ES-I3 (cell line): ENCODE measurements around the gene VAV3.
"Not testable (repeated sequence)": the region's sequence is repeated elsewhere in the genome, so short reads cannot be mapped to it uniquely, and the experiment has no call there.

ENCODE experiments used
- H3K36me3 ChIP-seq: 2 replicates; pipeline ENCODE4 v1.6.1; 2013; ENCODE audit warnings: mild to moderate bottlenecking, low read length, control low read depth, moderate library complexity; ENCODE audit not compliant: insufficient read depth
- H3K4me1 ChIP-seq: 2 replicates; pipeline ENCODE4 v1.6.1; 2013; ENCODE audit warnings: mild to moderate bottlenecking, control low read depth, low read length; ENCODE audit not compliant: insufficient read depth
- H3K9ac ChIP-seq: 2 replicates; pipeline ENCODE4 v1.6.1; 2013; ENCODE audit warnings: low read depth, mild to moderate bottlenecking, low read length, moderate library complexity
- H3K9me3 ChIP-seq: 2 replicates; pipeline ENCODE4 v1.6.1; 2013; ENCODE audit warnings: mild to moderate bottlenecking, low read length, moderate library complexity; ENCODE audit not compliant: control insufficient read depth, insufficient read depth

The VAV3 gene

GRCh38 chr1:107897438-107898345, 67.3 kb downstream of the VAV3 start:
- Histone ChIP-seq H3K4me1 (no peaks in the 10 kb centered on the region), H3K9ac (no peak overlapping the region), H3K36me3 (no peaks in the 10 kb centered on the region), H3K9me3 (0 out of 2 replicates have a peak, but pooled peaks cover 3% of the 10 kb centered on the region)

GRCh38 chr1:107896936-107897335, 68.0 kb downstream of the VAV3 start:
- Histone ChIP-seq H3K9me3 (0 out of 2 replicates have a peak, but pooled peaks cover 3% of the 10 kb centered on the region), H3K36me3 (no peaks in the 10 kb centered on the region), H3K9ac (no peak overlapping the region), H3K4me1 (no peaks in the 10 kb centered on the region)

GRCh38 chr1:107896401-107896800, 68.6 kb downstream of the VAV3 start:
- Histone ChIP-seq H3K9ac (no peak overlapping the region), H3K4me1 (no peaks in the 10 kb centered on the region), H3K9me3 (0 out of 2 replicates have a peak, but pooled peaks cover 3% of the 10 kb centered on the region), H3K36me3 (no peaks in the 10 kb centered on the region)

DNA sequence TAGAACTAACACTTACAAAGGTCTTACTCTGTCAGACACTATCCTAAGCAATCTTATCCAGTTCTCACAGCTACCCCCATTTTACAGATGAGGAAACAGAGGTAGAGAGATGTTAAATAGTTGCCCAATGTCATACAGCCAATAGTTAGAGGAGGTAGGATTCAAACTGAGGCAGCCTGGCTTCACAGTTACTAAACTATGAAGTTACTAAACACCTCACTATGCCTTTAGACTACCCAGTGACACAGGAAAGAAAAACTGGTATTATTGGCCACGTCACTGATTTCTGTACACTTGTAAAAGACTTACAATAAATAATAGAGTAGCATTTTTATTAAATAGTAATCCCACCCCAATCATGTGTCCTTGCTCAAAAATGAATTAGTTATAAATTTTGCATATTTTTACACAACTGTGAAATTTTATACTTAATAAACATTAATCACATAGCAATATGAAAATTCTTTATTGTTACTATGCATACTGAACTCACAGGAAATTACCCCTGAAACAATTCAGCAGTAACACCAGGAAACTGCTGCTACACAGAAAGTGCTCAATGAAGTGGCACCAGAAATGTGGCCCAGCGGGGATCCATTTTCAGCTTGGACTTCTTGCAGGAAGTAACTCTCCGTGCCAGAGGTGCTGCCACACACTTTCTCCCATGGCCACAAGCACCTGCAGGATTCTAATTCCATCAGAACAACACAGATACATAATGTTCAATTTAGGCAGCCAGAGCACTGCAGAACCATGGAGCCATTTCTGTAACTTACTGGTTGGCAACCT, 69.4 kb downstream of the VAV3 start:
- no peak overlapping the region for H3K9ac ChIP-seq
- 0 out of 2 replicates have a peak, but pooled peaks cover 3% of the 10 kb centered on the region for H3K9me3 ChIP-seq
- no peaks in the 10 kb centered on the region for H3K36me3 ChIP-seq
- no peaks in the 10 kb centered on the region for H3K4me1 ChIP-seq

DNA sequence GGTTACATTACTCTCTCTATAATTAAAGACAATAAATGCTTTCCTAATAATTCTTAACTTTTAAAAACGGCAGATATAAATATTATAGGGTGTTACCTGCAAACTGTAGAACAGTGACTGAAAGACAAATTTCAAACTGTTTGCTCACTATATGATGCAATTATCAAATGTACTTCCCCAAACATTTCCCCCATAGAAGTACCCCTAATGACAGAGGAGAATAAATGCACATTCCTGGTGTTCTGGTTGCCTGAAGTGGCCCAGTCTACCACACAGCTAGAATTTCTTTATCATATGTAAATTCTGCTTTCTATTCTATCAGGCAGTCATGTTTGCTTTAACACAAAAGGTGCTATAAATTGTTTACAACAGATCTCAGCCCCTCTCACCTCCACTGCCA, 70.4 kb downstream of the VAV3 start:
- 0 out of 2 replicates have a peak, but pooled peaks cover 3% of the 10 kb centered on the region for H3K9me3 ChIP-seq
- H3K36me3 ChIP-seq, result no peaks in the 10 kb centered on the region
- H3K4me1 ChIP-seq, result no peaks in the 10 kb centered on the region
- no peak overlapping the region for H3K9ac ChIP-seq

- H3K9ac ChIP-seq, H3K36me3 ChIP-seq, H3K4me1 ChIP-seq, H3K9me3 ChIP-seq: not testable (repeated sequence)
Measured at GRCh38 chr1:107893350-107893749, 71.6 kb downstream of the VAV3 start.

DNA sequence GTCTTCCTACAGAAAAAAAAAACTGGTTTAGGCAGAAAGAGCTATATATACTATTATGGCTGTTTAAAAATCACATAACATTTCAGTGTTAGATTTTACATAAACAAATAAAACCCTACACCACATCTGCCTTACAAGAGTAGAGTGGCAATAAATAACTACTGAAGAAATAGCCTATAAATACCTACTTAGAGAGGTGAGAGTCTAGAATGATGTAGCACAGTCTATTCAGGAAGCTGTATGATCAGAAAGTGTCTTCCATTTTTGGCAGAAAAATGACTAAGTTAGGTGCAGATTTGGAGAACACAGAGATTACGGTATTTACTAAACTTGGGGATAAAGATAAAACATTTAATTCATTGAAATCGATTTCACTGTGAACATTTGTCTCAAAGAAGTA, 75.5 kb downstream of the VAV3 start:
- H3K9ac ChIP-seq, result no peak overlapping the region
- H3K36me3 ChIP-seq, result no peaks in the 10 kb centered on the region
- 0 out of 2 replicates have a peak, but pooled peaks cover 3% of the 10 kb centered on the region for H3K9me3 ChIP-seq
- H3K4me1 ChIP-seq, result no peaks in the 10 kb centered on the region

GRCh38 chr1:107883562-107883961, 81.4 kb downstream of the VAV3 start:
- Histone ChIP-seq H3K9ac (no peak overlapping the region), H3K9me3 (no peaks in the 10 kb centered on the region), H3K4me1 (no peaks in the 10 kb centered on the region; the same call in 1 of the 2 replicates), H3K36me3 (no peaks in the 10 kb centered on the region)

DNA sequence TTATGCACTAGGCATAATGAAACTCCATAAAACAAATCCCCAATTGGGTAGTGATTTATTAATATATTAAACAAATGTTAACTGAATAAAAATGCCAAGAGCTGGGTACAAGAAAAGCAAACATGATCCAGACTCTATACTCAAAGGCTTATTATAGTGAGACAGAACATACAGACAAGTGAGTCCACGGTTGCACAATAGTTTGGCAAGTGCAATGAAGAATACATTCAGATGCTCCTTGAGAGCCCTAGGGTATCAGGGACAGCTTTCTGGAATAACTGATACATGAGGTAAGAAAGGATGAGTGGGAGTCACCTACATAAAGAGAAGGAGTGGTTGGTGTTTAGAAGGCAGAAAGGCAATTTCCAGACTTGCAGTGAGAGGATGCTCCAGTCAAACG, 85.1 kb downstream of the VAV3 start:
- H3K4me1 ChIP-seq, result peaks cover 9% of the 10 kb centered on the region; the same call in 1 of the 2 replicates
- no peaks in the 10 kb centered on the region for H3K9me3 ChIP-seq
- H3K36me3 ChIP-seq, result no peaks in the 10 kb centered on the region
- H3K9ac ChIP-seq, result no peak overlapping the region

- H3K9ac ChIP-seq, result no peak overlapping the region
- peaks cover 9% of the 10 kb centered on the region; the same call in 1 of the 2 replicates for H3K4me1 ChIP-seq
- no peaks in the 10 kb centered on the region for H3K36me3 ChIP-seq
- H3K9me3 ChIP-seq, result no peaks in the 10 kb centered on the region
Measured at GRCh38 chr1:107879346-107879745, 85.6 kb downstream of the VAV3 start.

GRCh38 chr1:107877745-107878144, 87.2 kb downstream of the VAV3 start:
- Histone ChIP-seq H3K36me3 (no peaks in the 10 kb centered on the region), H3K9me3 (no peaks in the 10 kb centered on the region), H3K4me1 (peaks cover 9% of the 10 kb centered on the region; the same call in 1 of the 2 replicates), H3K9ac (no peak overlapping the region)

DNA sequence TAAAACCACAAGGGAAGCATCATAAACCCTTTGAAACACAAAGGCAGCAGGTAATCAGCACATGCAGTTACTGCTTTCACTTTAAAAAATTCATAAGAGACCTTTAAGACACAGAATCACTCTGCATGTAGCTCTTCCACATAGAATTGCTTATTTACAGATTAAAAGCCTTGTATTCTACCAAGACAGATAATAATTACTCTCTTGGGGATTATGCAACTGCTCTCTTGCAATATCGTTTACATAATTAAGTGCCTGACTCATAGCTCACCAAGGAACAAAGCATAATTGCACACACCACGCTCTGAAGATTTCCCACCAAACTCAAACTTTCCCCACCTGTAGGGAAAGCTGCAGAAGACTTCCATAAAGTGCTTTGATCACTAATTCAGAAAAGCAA, 87.9 kb downstream of the VAV3 start:
- H3K4me1 ChIP-seq, result peaks cover 9% of the 10 kb centered on the region; the same call in 1 of the 2 replicates
- no peaks in the 10 kb centered on the region for H3K9me3 ChIP-seq
- H3K36me3 ChIP-seq, result no peaks in the 10 kb centered on the region
- no peak overlapping the region for H3K9ac ChIP-seq

- Histone ChIP-seq H3K9me3 (no peaks in the 10 kb centered on the region), H3K4me1 (peaks cover 9% of the 10 kb centered on the region; the same call in 1 of the 2 replicates), H3K36me3 (no peaks in the 10 kb centered on the region), H3K9ac (no peak overlapping the region)
Measured at GRCh38 chr1:107875689-107876088, 89.3 kb downstream of the VAV3 start.

GRCh38 chr1:107874221-107874620, 90.8 kb downstream of the VAV3 start:
- H3K9ac ChIP-seq, result no peak overlapping the region
- H3K9me3 ChIP-seq, result no peaks in the 10 kb centered on the region
- H3K4me1 ChIP-seq, result peaks cover 9% of the 10 kb centered on the region; the same call in 1 of the 2 replicates
- H3K36me3 ChIP-seq, result no peaks in the 10 kb centered on the region
